OCI-LY3 (cell line): ENCODE measurements around the gene SYTL3.

ENCODE experiments used
- CTCF ChIP-seq: fragments of 200-600, 300-600 bp; sonication (generic); IDR thresholded peaks from 2 replicates; pipeline ENCODE4 v1.5.1; 2014; ENCODE audit warnings: antibody characterized with exemption, low read length, low read depth
- EZH2phosphoT487 ChIP-seq: fragments of 200-600 bp; shearing (Covaris generic); IDR thresholded peaks from 2 replicates; pipeline ENCODE4 v1.6.1; 2018; ENCODE audit warnings: antibody characterized with exemption, mixed run types, low read depth

- TF ChIP-seq CTCF (no peak), EZH2phosphoT487 (no peak)
These were observed 115.1 kb downstream of the SYTL3 start for GRCh38 chr6:158764926-158765325.
